ENCODE results near the gene NEK7. TPM values are rescaled to one million over a fixed set of nuclear protein-coding genes. Genes with fewer than 3 reads are reported as not detected.
A peak's percentile ranks its signal among the peaks of the same experiment; 100 is the strongest.

The NEK7 gene
- total and polyA plus RNA-seq, 2 donors (not counting 1 experiment from before 2014, with no cell fraction given): 8.1 to 75.4 TPM

- Histone ChIP-seq H2AFZ (ENCODE audit: insufficient read depth, low read depth, low read length, poor library complexity, severe bottlenecking) (no peak overlapping the region), H3K36me3 (replicated peaks in 1 of 2; ENCODE audit: control extremely low read depth in 1 of 2, control insufficient read depth in 1 of 2, extremely low read depth in 1 of 2, insufficient read depth in 2 of 2, low read length in 1 of 2) (no peaks in the 10 kb centered on the region), H3K27me3 (replicated peaks in 1 of 4; ENCODE audit: control extremely low read depth in 1 of 4, control insufficient read depth in 3 of 4, insufficient read depth in 4 of 4, low read length in 3 of 4) (no peaks in the 10 kb centered on the region), H3K4me3 (ENCODE audit: control extremely low read depth in 1 of 5, extremely low read depth in 1 of 5, insufficient read depth in 1 of 5, low read depth in 2 of 5, low read length in 4 of 5) (no peak overlapping the region), H3K4me2 (replicated peaks; ENCODE audit: low read depth, low read length, poor library complexity, severe bottlenecking) (peak overlapping the region; percentile 19), H3K79me2 (ENCODE audit: control insufficient read depth, insufficient read depth, low read length) (peaks cover 99% of the 10 kb centered on the region), H3K27ac (ENCODE audit: low read length in 2 of 2) (peak overlapping the region; percentile 37 to 46), H3K9ac (ENCODE audit: low read length) (no peak overlapping the region), H3K9me3 (ENCODE audit: control extremely low read depth in 1 of 3, control insufficient read depth in 2 of 3, insufficient read depth in 1 of 3, low read length in 2 of 3) (no peaks in the 10 kb centered on the region), H4K20me1 (ENCODE audit: control insufficient read depth, insufficient read depth, low read length, poor library complexity, severe bottlenecking) (peaks cover 46% of the 10 kb centered on the region), H3K4me1 (ENCODE audit: control insufficient read depth in 2 of 2, insufficient read depth in 2 of 2, low read length in 2 of 2) (peaks cover 46 to 50% of the 10 kb centered on the region in 2 donors)
- ChIA-PET CTCF (interaction anchor here (0.5 kb wide), 1 partner anchor 1395 kb away, joined by 6 read pairs; no protein-coding TSS in a partner anchor), POLR2A (interaction anchor here (1.6 kb wide), 1 partner anchor 9 kb away, joined by 5 read pairs; no protein-coding TSS in a partner anchor)
- Mint-ChIP-seq H3K27me3 (no peaks in the 10 kb centered on the region), H3K4me1 (peaks cover 65% of the 10 kb centered on the region), H3K4me3 (peak overlapping the region; percentile 74), H3K9me3 (ENCODE audit: insufficient read depth) (no peaks in the 10 kb centered on the region), H3K27ac (peak overlapping the region; percentile 81)
- TF ChIP-seq EZH2 (IDR thresholded peaks at IDR 0.05; ENCODE audit: borderline replicate concordance, insufficient read depth, low read depth, low read length, poor library complexity, severe bottlenecking) (no peak), CTCF (IDR thresholded peaks at IDR 0.05) (no peak)
- no CpG with 5 or more reads among the region's 3 CpGs for WGBS (ENCODE audit: insufficient coverage)
- peak; percentile 50 for DNase-seq
- intact Hi-C loops (cut with micrococcal nuclease): loop anchor here (10.0 kb wide), 1 partner anchor 1987 kb away; no protein-coding TSS in a partner anchor
- peak; percentile 59 for ATAC-seq (ENCODE audit: low read depth)
Observed at GRCh38 chr1:198167436-198167934, 10.7 kb downstream of the NEK7 start.

- Histone ChIP-seq H4K20me1 (ENCODE audit: control insufficient read depth, insufficient read depth, low read length, poor library complexity, severe bottlenecking) (peaks cover 46% of the 10 kb centered on the region), H3K9me3 (ENCODE audit: control extremely low read depth in 1 of 3, control insufficient read depth in 2 of 3, insufficient read depth in 1 of 3, low read length in 2 of 3) (no peaks in the 10 kb centered on the region), H3K27me3 (replicated peaks in 1 of 4; ENCODE audit: control extremely low read depth in 1 of 4, control insufficient read depth in 3 of 4, insufficient read depth in 4 of 4, low read length in 3 of 4) (no peaks in the 10 kb centered on the region), H2AFZ (ENCODE audit: insufficient read depth, low read depth, low read length, poor library complexity, severe bottlenecking) (no peak overlapping the region), H3K9ac (ENCODE audit: low read length) (no peak overlapping the region), H3K79me2 (ENCODE audit: control insufficient read depth, insufficient read depth, low read length) (peaks cover 100% of the 10 kb centered on the region), H3K27ac (ENCODE audit: low read length in 2 of 2) (peak overlapping the region; percentile 18 to 46), H3K4me1 (ENCODE audit: control insufficient read depth in 2 of 2, insufficient read depth in 2 of 2, low read length in 2 of 2) (peaks cover 47 to 52% of the 10 kb centered on the region in 2 donors), H3K36me3 (replicated peaks in 1 of 2; ENCODE audit: control extremely low read depth in 1 of 2, control insufficient read depth in 1 of 2, extremely low read depth in 1 of 2, insufficient read depth in 2 of 2, low read length in 1 of 2) (no peaks in the 10 kb centered on the region), H3K4me3 (ENCODE audit: control extremely low read depth in 1 of 5, extremely low read depth in 1 of 5, insufficient read depth in 1 of 5, low read depth in 2 of 5, low read length in 4 of 5) (no peak overlapping the region), H3K4me2 (replicated peaks; ENCODE audit: low read depth, low read length, poor library complexity, severe bottlenecking) (peak overlapping the region; percentile 5)
- DNase-seq (no peak), ATAC-seq (ENCODE audit: low read depth) (no peak)
- WGBS (ENCODE audit: insufficient coverage): 60% methylated on average over 1 of the region's 3 CpGs
- POLR2A ChIA-PET: interaction anchor here (1.6 kb wide), 1 partner anchor 10 kb away, joined by 5 read pairs; no protein-coding TSS in a partner anchor
- Mint-ChIP-seq H3K4me3 (peak overlapping the region; percentile 74), H3K27ac (peak overlapping the region; percentile 62), H3K9me3 (ENCODE audit: insufficient read depth) (no peaks in the 10 kb centered on the region), H3K4me1 (peaks cover 68% of the 10 kb centered on the region), H3K27me3 (no peaks in the 10 kb centered on the region)
- TF ChIP-seq EZH2 (IDR thresholded peaks at IDR 0.05; ENCODE audit: borderline replicate concordance, insufficient read depth, low read depth, low read length, poor library complexity, severe bottlenecking): no peak
- no peak for TF ChIP-seq CTCF (IDR thresholded peaks at IDR 0.05)
- intact Hi-C loops (cut with micrococcal nuclease): loop anchor here (10.0 kb wide), 1 partner anchor 1987 kb away; no protein-coding TSS in a partner anchor
- CTCF ChIA-PET: interaction anchor here (1.8 kb wide), 1 partner anchor 12 kb away, joined by 8 read pairs; the partner anchor contains the start of gene NEK7
Observed at GRCh38 chr1:198168227-198168626, 11.4 kb downstream of the NEK7 start.

Measured in B cell (primary cell).